ENCODE results near the gene SLC5A4. TPM values are rescaled to one million over a fixed set of nuclear protein-coding genes. Genes with fewer than 3 reads are reported as not detected.

The SLC5A4 gene
- total and polyA plus RNA-seq, 10 of the 15 experiments (the other 5 are each of a cell fraction or from before 2014, with no cell fraction given): not detected

DNA sequence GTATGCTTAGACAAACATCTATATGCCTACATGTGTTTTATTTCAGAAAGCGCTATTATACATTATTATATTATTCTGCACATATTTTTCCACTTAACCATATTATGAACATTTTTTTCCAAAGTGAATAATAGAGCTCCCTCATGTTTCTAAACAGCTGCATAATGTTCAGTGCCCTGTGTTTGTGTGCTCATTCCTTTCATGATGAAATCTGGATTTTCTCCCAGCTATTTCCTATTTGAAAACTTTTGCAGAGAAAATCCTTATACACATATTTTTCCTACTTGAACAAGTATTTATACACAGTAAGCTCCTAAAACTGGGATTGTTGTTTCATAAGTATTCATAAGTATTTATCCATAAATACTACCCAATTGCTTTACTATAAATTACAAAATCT lies 32.2 kb downstream of the SLC5A4 start:
- H3K9ac ChIP-seq (ENCODE audit: control insufficient read depth, insufficient read depth, low read length): no peak overlapping the region
- no peak overlapping the region for H3K4me2 ChIP-seq (ENCODE audit: control insufficient read depth, insufficient read depth)
- H3K27ac ChIP-seq (ENCODE audit: control insufficient read depth, insufficient read depth): no peak overlapping the region
- H3K27me3 ChIP-seq (replicated peaks in 1 of 2; ENCODE audit: control insufficient read depth in 2 of 2, insufficient read depth in 2 of 2, low read length in 1 of 2): no peaks in the 10 kb centered on the region
- intact Hi-C loops (cut with micrococcal nuclease; ENCODE audit: unreplicated experiment) (no loop called here), in situ Hi-C loops (cut with MboI) (no loop called here)
- TF ChIP-seq NFYA (IDR thresholded peaks at IDR 0.05; ENCODE audit: borderline replicate concordance, low read depth, low read length) (no peak), POLR2A (IDR thresholded peaks at IDR 0.05; ENCODE audit: low read depth, low read length) (no peak), RCOR1 (conservative IDR thresholded peaks at IDR 0.05; ENCODE audit: low read depth, low read length) (no peak), TCF3 (IDR thresholded peaks at IDR 0.05; ENCODE audit: borderline replicate concordance, insufficient read depth, low read depth, low read length) (no peak), BMI1 (IDR thresholded peaks at IDR 0.05; ENCODE audit: borderline replicate concordance) (no peak), TCF12 (IDR thresholded peaks at IDR 0.05; ENCODE audit: low read depth, low read length) (no peak), SMAD5 (IDR thresholded peaks at IDR 0.05; ENCODE audit: low read depth) (no peak), KLF5 (IDR thresholded peaks at IDR 0.05; ENCODE audit: partially characterized antibody) (no peak), ZNF622 (IDR thresholded peaks at IDR 0.05) (no peak), RB1 (IDR thresholded peaks at IDR 0.05; ENCODE audit: borderline replicate concordance) (no peak), NBN (IDR thresholded peaks at IDR 0.05) (no peak), BHLHE40 (IDR thresholded peaks at IDR 0.05; ENCODE audit: borderline replicate concordance in 1 of 2, low read depth in 2 of 2, low read length in 1 of 2) (no peak), IKZF1 (conservative IDR thresholded peaks at IDR 0.05) (no peak)
- TF ChIP-seq, protein P1, sequence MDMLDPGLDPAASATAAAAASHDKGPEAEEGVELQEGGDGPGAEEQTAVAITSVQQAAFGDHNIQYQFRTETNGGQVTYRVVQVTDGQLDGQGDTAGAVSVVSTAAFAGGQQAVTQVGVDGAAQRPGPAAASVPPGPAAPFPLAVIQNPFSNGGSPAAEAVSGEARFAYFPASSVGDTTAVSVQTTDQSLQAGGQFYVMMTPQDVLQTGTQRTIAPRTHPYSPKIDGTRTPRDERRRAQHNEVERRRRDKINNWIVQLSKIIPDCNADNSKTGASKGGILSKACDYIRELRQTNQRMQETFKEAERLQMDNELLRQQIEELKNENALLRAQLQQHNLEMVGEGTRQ (IDR thresholded peaks at IDR 0.05; ENCODE audit: borderline replicate concordance, low read depth, low read length): no peak
- TF ChIP-seq, protein P2, sequence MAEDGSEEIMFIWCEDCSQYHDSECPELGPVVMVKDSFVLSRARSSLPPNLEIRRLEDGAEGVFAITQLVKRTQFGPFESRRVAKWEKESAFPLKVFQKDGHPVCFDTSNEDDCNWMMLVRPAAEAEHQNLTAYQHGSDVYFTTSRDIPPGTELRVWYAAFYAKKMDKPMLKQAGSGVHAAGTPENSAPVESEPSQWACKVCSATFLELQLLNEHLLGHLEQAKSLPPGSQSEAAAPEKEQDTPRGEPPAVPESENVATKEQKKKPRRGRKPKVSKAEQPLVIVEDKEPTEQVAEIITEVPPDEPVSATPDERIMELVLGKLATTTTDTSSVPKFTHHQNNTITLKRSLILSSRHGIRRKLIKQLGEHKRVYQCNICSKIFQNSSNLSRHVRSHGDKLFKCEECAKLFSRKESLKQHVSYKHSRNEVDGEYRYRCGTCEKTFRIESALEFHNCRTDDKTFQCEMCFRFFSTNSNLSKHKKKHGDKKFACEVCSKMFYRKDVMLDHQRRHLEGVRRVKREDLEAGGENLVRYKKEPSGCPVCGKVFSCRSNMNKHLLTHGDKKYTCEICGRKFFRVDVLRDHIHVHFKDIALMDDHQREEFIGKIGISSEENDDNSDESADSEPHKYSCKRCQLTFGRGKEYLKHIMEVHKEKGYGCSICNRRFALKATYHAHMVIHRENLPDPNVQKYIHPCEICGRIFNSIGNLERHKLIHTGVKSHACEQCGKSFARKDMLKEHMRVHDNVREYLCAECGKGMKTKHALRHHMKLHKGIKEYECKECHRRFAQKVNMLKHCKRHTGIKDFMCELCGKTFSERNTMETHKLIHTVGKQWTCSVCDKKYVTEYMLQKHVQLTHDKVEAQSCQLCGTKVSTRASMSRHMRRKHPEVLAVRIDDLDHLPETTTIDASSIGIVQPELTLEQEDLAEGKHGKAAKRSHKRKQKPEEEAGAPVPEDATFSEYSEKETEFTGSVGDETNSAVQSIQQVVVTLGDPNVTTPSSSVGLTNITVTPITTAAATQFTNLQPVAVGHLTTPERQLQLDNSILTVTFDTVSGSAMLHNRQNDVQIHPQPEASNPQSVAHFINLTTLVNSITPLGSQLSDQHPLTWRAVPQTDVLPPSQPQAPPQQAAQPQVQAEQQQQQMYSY (CRISPR knock-in tag; IDR thresholded peaks at IDR 0.05): no peak
- TF ChIP-seq, protein P3, sequence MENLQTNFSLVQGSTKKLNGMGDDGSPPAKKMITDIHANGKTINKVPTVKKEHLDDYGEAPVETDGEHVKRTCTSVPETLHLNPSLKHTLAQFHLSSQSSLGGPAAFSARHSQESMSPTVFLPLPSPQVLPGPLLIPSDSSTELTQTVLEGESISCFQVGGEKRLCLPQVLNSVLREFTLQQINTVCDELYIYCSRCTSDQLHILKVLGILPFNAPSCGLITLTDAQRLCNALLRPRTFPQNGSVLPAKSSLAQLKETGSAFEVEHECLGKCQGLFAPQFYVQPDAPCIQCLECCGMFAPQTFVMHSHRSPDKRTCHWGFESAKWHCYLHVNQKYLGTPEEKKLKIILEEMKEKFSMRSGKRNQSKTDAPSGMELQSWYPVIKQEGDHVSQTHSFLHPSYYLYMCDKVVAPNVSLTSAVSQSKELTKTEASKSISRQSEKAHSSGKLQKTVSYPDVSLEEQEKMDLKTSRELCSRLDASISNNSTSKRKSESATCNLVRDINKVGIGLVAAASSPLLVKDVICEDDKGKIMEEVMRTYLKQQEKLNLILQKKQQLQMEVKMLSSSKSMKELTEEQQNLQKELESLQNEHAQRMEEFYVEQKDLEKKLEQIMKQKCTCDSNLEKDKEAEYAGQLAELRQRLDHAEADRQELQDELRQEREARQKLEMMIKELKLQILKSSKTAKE (IDR thresholded peaks at IDR 0.05; ENCODE audit: low read depth, poor library complexity, severe bottlenecking): no peak
- TF ChIP-seq, protein P4, sequence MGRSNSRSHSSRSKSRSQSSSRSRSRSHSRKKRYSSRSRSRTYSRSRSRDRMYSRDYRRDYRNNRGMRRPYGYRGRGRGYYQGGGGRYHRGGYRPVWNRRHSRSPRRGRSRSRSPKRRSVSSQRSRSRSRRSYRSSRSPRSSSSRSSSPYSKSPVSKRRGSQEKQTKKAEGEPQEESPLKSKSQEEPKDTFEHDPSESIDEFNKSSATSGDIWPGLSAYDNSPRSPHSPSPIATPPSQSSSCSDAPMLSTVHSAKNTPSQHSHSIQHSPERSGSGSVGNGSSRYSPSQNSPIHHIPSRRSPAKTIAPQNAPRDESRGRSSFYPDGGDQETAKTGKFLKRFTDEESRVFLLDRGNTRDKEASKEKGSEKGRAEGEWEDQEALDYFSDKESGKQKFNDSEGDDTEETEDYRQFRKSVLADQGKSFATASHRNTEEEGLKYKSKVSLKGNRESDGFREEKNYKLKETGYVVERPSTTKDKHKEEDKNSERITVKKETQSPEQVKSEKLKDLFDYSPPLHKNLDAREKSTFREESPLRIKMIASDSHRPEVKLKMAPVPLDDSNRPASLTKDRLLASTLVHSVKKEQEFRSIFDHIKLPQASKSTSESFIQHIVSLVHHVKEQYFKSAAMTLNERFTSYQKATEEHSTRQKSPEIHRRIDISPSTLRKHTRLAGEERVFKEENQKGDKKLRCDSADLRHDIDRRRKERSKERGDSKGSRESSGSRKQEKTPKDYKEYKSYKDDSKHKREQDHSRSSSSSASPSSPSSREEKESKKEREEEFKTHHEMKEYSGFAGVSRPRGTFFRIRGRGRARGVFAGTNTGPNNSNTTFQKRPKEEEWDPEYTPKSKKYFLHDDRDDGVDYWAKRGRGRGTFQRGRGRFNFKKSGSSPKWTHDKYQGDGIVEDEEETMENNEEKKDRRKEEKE (IDR thresholded peaks at IDR 0.05): no peak
- no peak for DNase-seq (ENCODE audit: low read depth, low spot score)
- no peaks in the 10 kb centered on the region for H3K79me2 ChIP-seq (ENCODE audit: control insufficient read depth, insufficient read depth, low read length)
- H4K20me1 ChIP-seq (ENCODE audit: control insufficient read depth, insufficient read depth): no peaks in the 10 kb centered on the region
- ATAC-seq: no peak
- H3K9me3 ChIP-seq (replicated peaks; ENCODE audit: control insufficient read depth, insufficient read depth, low read length): no peaks in the 10 kb centered on the region
- ChIA-PET SMC1A (ENCODE audit: uncharacterized antibody, unreplicated experiment) (interaction anchor here (0.8 kb wide), 1 partner anchor 22 kb away, joined by 3 read pairs; no protein-coding TSS in a partner anchor), RAD21 (ENCODE audit: unreplicated experiment) (no interaction called here), CTCF (no interaction called here), POLR2A (interaction anchor here (0.6 kb wide), 1 partner anchor 427 kb away, joined by 3 read pairs; no protein-coding TSS in a partner anchor)
- H3K4me1 ChIP-seq (ENCODE audit: control insufficient read depth, insufficient read depth, low read length): no peaks in the 10 kb centered on the region
- no peak for FAIRE-seq
- no peak overlapping the region for H2AFZ ChIP-seq (ENCODE audit: control insufficient read depth, low read depth, low read length)
- H3K4me3 ChIP-seq: no peak overlapping the region
- no peaks in the 10 kb centered on the region for H3K36me3 ChIP-seq (ENCODE audit: control insufficient read depth in 2 of 2, insufficient read depth in 2 of 2, low read length in 1 of 2)
- BruUV-seq (replicated peaks): no TSS peak
- WGBS (ENCODE audit: insufficient coverage, insufficient replicate concordance, low lambda C conversion rate, missing lambda C conversion rate): 25% methylated on average over 1 of the region's 1 CpG
